ENCODE measurements around the gene DEPDC1B.

DNA sequence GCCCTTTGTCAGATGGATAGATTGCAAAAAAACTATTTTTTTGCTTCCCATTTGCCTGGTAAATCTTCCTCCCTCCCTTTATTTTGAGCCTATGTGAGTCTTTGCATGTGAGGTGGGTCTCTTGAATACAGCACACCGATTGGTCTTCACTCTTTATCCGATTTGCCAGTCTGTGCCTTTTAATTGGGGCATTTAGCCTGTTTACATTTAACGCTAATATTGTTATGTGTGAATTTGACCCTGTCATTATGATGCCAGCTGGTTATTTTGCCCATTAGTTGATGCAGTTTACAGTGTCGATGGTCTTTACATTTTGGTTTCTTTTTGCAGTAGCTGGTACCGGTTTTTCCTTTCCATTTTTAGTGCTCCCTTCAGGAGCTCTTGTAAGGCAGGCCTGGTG is 13.0 kb upstream of the DEPDC1B start:
- TF ChIP-seq, protein P1, sequence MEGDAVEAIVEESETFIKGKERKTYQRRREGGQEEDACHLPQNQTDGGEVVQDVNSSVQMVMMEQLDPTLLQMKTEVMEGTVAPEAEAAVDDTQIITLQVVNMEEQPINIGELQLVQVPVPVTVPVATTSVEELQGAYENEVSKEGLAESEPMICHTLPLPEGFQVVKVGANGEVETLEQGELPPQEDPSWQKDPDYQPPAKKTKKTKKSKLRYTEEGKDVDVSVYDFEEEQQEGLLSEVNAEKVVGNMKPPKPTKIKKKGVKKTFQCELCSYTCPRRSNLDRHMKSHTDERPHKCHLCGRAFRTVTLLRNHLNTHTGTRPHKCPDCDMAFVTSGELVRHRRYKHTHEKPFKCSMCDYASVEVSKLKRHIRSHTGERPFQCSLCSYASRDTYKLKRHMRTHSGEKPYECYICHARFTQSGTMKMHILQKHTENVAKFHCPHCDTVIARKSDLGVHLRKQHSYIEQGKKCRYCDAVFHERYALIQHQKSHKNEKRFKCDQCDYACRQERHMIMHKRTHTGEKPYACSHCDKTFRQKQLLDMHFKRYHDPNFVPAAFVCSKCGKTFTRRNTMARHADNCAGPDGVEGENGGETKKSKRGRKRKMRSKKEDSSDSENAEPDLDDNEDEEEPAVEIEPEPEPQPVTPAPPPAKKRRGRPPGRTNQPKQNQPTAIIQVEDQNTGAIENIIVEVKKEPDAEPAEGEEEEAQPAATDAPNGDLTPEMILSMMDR (IDR thresholded peaks at IDR 0.05) = no peak
- TF ChIP-seq POLR2A (IDR thresholded peaks at IDR 0.05) = no peak
